ENCODE results near the gene STIM2. TPM values are rescaled to one million over a fixed set of nuclear protein-coding genes. Genes with fewer than 3 reads are reported as not detected.

Gene STIM2
- total RNA-seq, 1 donor from 2014 or later = 18.4 TPM

DNA sequence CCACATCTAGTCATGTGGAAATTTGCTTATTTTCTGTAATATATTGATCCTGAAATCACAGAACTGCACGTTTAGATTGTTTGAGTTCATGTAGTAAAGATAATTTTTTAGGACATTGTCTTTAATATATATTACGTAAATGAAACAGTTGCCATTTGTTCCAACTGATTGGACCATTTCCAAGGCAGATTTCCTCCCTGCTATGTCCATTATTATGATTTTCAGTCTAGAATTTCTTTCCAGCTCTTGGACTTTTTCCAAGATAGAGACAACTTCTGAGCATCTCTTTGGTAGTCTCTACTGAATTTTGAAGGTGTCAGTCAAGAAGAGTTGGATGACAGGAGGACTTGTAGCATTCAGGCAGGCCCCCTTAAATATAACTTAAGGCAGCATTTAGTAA is 94.6 kb downstream of the STIM2 start:
- H3K4me3 Mint-ChIP-seq (ENCODE audit: unreplicated experiment) = no peak overlapping the region
- H3K9me3 Mint-ChIP-seq (ENCODE audit: unreplicated experiment) = no peaks in the 10 kb centered on the region
- no peaks in the 10 kb centered on the region for H3K27me3 Mint-ChIP-seq (ENCODE audit: low read depth, unreplicated experiment)
- H3K4me3 ChIP-seq (ENCODE audit: insufficient read depth, low read depth, low read length) = no peak overlapping the region
- no peak overlapping the region for H3K4me2 ChIP-seq (ENCODE audit: low read length)
- no peak overlapping the region for H2AFZ ChIP-seq (ENCODE audit: low read depth, low read length)
- no peaks in the 10 kb centered on the region for H3K27me3 ChIP-seq (ENCODE audit: insufficient read depth, low read length)
- H3K4me1 Mint-ChIP-seq (ENCODE audit: low read depth, unreplicated experiment) = no peaks in the 10 kb centered on the region
- peaks cover 16% of the 10 kb centered on the region for H3K79me2 ChIP-seq (ENCODE audit: insufficient read depth, low read length)
- no peak overlapping the region for H3K27ac ChIP-seq (ENCODE audit: low read depth, low read length)
- DNase-seq (ENCODE audit: low read depth) (no peak), FAIRE-seq (no peak)
- H3K9ac ChIP-seq (ENCODE audit: low read length) = no peak overlapping the region
- H3K4me1 ChIP-seq (ENCODE audit: insufficient read depth, low read length) = no peaks in the 10 kb centered on the region
- H4K20me1 ChIP-seq (ENCODE audit: insufficient read depth, low read length) = peaks cover 4% of the 10 kb centered on the region
- H3K36me3 ChIP-seq (ENCODE audit: insufficient read depth, low read length) = no peaks in the 10 kb centered on the region
- H3K9me3 ChIP-seq (ENCODE audit: insufficient read depth, low read depth, low read length) = no peaks in the 10 kb centered on the region
- H3K27ac Mint-ChIP-seq (ENCODE audit: unreplicated experiment) = no peak overlapping the region
- no peaks in the 10 kb centered on the region for H3K36me3 Mint-ChIP-seq (ENCODE audit: low read depth, unreplicated experiment)
- TF ChIP-seq, protein P1, sequence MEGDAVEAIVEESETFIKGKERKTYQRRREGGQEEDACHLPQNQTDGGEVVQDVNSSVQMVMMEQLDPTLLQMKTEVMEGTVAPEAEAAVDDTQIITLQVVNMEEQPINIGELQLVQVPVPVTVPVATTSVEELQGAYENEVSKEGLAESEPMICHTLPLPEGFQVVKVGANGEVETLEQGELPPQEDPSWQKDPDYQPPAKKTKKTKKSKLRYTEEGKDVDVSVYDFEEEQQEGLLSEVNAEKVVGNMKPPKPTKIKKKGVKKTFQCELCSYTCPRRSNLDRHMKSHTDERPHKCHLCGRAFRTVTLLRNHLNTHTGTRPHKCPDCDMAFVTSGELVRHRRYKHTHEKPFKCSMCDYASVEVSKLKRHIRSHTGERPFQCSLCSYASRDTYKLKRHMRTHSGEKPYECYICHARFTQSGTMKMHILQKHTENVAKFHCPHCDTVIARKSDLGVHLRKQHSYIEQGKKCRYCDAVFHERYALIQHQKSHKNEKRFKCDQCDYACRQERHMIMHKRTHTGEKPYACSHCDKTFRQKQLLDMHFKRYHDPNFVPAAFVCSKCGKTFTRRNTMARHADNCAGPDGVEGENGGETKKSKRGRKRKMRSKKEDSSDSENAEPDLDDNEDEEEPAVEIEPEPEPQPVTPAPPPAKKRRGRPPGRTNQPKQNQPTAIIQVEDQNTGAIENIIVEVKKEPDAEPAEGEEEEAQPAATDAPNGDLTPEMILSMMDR (IDR thresholded peaks at IDR 0.05; ENCODE audit: insufficient read depth, low read depth, low read length) = no peak
- no peak for TF ChIP-seq EZH2 (IDR thresholded peaks at IDR 0.05; ENCODE audit: insufficient read depth, low read length)

DNA sequence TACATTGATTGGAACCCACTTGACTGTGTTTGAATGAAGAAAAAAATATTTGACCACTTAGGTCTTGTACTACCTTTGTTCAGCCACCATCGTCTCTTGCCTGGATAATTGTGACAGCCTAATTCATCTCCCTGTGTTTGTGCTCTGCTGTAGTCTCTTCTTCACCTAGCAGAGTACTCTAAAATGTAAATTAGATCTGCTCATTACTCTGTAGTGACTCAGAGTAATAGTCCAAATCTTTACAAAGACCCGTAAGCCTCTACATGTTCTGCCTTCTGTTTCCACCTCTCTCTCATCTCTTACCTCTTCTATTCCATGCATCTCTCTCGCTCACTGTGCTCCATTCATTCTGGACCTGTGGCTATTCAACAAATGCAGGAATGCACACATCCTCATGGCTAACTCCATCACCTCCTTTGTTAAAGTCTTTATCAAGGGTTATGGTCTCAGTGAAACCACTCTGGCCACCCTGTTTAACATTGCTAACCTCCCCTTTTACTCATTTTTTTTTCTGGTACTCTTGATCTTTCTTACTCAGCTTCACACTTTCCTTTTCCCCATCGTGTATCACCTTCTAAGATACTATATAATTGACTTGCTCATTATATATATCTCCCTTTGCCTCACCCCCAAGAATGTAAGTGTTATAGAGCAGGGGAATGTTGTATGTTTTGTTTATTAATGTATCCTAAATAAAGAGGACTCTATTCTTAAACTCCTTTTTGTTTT is 98.4 kb downstream of the STIM2 start:
- Mint-ChIP-seq H3K27ac (ENCODE audit: unreplicated experiment) (no peak overlapping the region), H3K27me3 (ENCODE audit: low read depth, unreplicated experiment) (no peaks in the 10 kb centered on the region)

More for the DNA sequence above, 98.4 kb downstream of the STIM2 start:
- Mint-ChIP-seq H3K9me3 (ENCODE audit: unreplicated experiment) (no peaks in the 10 kb centered on the region), H3K36me3 (ENCODE audit: low read depth, unreplicated experiment) (no peaks in the 10 kb centered on the region), H3K4me3 (ENCODE audit: unreplicated experiment) (no peak overlapping the region), H3K4me1 (ENCODE audit: low read depth, unreplicated experiment) (peaks cover under 1% of the 10 kb centered on the region)
- no peaks in the 10 kb centered on the region for H3K9me3 ChIP-seq (ENCODE audit: insufficient read depth, low read depth, low read length)
- no peak overlapping the region for H3K9ac ChIP-seq (ENCODE audit: low read length)
- DNase-seq (ENCODE audit: low read depth) (no peak), FAIRE-seq (no peak)
- no peaks in the 10 kb centered on the region for H3K79me2 ChIP-seq (ENCODE audit: insufficient read depth, low read length)
- H3K4me2 ChIP-seq (ENCODE audit: low read length) = no peak overlapping the region
- no peak overlapping the region for H2AFZ ChIP-seq (ENCODE audit: low read depth, low read length)
- no peaks in the 10 kb centered on the region for H3K27me3 ChIP-seq (ENCODE audit: insufficient read depth, low read length)
- no peaks in the 10 kb centered on the region for H4K20me1 ChIP-seq (ENCODE audit: insufficient read depth, low read length)
- H3K36me3 ChIP-seq (ENCODE audit: insufficient read depth, low read length) = no peaks in the 10 kb centered on the region
- no peak for TF ChIP-seq EZH2 (IDR thresholded peaks at IDR 0.05; ENCODE audit: insufficient read depth, low read length)
- TF ChIP-seq, protein P1 (IDR thresholded peaks at IDR 0.05; ENCODE audit: insufficient read depth, low read depth, low read length) = no peak
- no peak overlapping the region for H3K27ac ChIP-seq (ENCODE audit: low read depth, low read length)
- H3K4me3 ChIP-seq (ENCODE audit: insufficient read depth, low read depth, low read length) = no peak overlapping the region
- H3K4me1 ChIP-seq (ENCODE audit: insufficient read depth, low read length) = peaks cover 2% of the 10 kb centered on the region

Data from astrocyte (in vitro differentiated cells and primary cell).